ENCODE data around the gene ZSCAN21. TPM values are rescaled to one million over a fixed set of nuclear protein-coding genes. Genes with fewer than 3 reads are reported as not detected.
A peak's percentile ranks its signal among the peaks of the same experiment; 100 is the strongest.

ZSCAN21 gene
- polyA plus RNA-seq, 3 donors, result 1.5 to 4.6 (median 4.4) TPM

DNA sequence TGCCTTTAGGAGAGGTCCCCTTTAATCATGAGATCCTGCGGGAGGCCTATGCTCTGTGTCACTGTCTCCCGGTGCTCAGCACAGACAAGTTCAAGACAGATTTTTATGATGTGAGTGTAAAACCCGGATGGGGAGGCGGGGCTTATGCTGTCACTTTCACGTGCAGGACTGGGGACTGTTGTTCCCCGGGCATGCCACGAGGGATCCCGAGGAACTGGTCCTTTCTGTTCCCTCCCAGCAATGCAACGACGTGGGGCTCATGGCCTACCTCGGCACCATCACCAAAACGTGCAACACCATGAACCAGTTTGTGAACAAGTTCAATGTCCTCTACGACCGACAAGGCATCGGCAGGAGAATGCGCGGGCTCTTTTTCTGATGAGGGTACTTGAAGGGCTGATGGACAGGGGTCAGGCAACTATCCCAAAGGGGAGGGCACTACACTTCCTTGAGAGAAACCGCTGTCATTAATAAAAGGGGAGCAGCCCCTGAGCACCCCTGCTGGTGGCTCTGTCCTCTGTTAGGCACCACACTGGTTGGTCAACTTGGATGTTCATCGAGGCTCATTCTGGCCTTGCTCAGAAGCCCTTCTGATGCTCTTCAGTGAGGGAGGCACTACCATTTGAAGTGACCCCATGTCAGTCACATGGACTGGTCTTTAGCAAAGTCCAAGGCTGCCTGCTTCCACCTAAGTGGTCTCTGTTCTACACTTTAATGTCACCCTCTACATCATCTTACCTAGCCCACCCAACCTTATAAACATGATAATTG lies 42.0 kb downstream of the ZSCAN21 start:
- no peaks in the 10 kb centered on the region for H4K20me1 ChIP-seq (ENCODE audit: insufficient read depth, low read length)
- Mint-ChIP-seq H3K4me1 (peaks cover 13% of the 10 kb centered on the region), H3K4me3 (no peak overlapping the region), H3K27ac (peak overlapping the region in 3 of 7 donors; percentile 7 to 58 (median 50)), H3K36me3 (peaks cover 61 to 64% of the 10 kb centered on the region in 2 donors), H3K9me3 (no peaks in the 10 kb centered on the region), H3K27me3 (ENCODE audit: low read depth in 3 of 3) (peaks cover 0 to 1% (median 0%) of the 10 kb centered on the region in 3 donors)
- H3K27me3 ChIP-seq (ENCODE audit: control insufficient read depth in 2 of 2, insufficient read depth in 2 of 2, low read length in 2 of 2), result no peaks in the 10 kb centered on the region
- H3K4me3 ChIP-seq (replicated peaks in 1 of 3; ENCODE audit: low read depth in 2 of 3, low read length in 3 of 3), result no peak overlapping the region
- no peak overlapping the region for H3K9ac ChIP-seq (ENCODE audit: insufficient read depth, low read length, poor library complexity, severe bottlenecking)
- intact Hi-C loops (cut with micrococcal nuclease), result no loop called here
- no peaks in the 10 kb centered on the region for H3K9me3 ChIP-seq (replicated peaks in 1 of 2; ENCODE audit: control insufficient read depth in 1 of 2, insufficient read depth in 1 of 2, low read length in 2 of 2)
- TF ChIP-seq, protein P1, sequence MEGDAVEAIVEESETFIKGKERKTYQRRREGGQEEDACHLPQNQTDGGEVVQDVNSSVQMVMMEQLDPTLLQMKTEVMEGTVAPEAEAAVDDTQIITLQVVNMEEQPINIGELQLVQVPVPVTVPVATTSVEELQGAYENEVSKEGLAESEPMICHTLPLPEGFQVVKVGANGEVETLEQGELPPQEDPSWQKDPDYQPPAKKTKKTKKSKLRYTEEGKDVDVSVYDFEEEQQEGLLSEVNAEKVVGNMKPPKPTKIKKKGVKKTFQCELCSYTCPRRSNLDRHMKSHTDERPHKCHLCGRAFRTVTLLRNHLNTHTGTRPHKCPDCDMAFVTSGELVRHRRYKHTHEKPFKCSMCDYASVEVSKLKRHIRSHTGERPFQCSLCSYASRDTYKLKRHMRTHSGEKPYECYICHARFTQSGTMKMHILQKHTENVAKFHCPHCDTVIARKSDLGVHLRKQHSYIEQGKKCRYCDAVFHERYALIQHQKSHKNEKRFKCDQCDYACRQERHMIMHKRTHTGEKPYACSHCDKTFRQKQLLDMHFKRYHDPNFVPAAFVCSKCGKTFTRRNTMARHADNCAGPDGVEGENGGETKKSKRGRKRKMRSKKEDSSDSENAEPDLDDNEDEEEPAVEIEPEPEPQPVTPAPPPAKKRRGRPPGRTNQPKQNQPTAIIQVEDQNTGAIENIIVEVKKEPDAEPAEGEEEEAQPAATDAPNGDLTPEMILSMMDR (IDR thresholded peaks at IDR 0.05), result no peak
- no peak overlapping the region for H3K27ac ChIP-seq (ENCODE audit: low read depth in 1 of 2, low read length in 2 of 2)
- H3K4me1 ChIP-seq (ENCODE audit: control insufficient read depth in 1 of 2, insufficient read depth in 2 of 2, low read length in 2 of 2), result peaks cover 14 to 20% of the 10 kb centered on the region in 2 donors
- DNase-seq, result no peak
- H3K4me2 ChIP-seq (replicated peaks; ENCODE audit: extremely low read depth, low read length, poor library complexity, severe bottlenecking), result no peak overlapping the region
- no peak overlapping the region for H2AFZ ChIP-seq (ENCODE audit: insufficient read depth, low read depth, low read length, poor library complexity, severe bottlenecking)
- H3K36me3 ChIP-seq (replicated peaks in 1 of 2; ENCODE audit: control insufficient read depth in 1 of 2, insufficient read depth in 2 of 2, low read length in 2 of 2), result peaks cover 63 to 65% of the 10 kb centered on the region in 2 donors
- peaks cover 16% of the 10 kb centered on the region for H3K79me2 ChIP-seq (ENCODE audit: insufficient read depth, low read length)
- 84% methylated on average over 14 of the region's 19 CpGs for WGBS (ENCODE audit: insufficient coverage)

DNA sequence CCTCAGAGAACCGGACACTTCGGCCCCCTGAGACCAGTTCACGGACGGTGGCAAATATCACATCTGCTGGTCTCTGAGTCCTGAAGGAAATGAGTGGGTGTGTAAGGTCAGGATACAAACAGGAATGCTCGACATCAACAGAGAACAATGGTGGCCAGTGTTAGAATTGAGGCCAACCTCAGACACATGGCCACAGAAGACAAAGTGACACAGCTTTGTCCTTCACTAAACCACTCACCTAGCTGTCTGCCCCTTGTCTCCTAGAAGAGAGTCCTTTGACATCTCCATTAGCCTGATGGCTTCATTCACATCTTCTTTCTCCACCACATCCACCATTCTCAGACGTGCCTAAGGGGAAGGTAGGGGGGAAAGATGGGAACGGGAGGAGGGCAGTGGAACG lies 43.5 kb downstream of the ZSCAN21 start:
- TF ChIP-seq, protein P1 (IDR thresholded peaks at IDR 0.05), result no peak
- no peak overlapping the region for H3K4me3 Mint-ChIP-seq
- Histone ChIP-seq H3K9me3 (replicated peaks in 1 of 2; ENCODE audit: control insufficient read depth in 1 of 2, insufficient read depth in 1 of 2, low read length in 2 of 2) (no peaks in the 10 kb centered on the region), H3K4me1 (ENCODE audit: control insufficient read depth in 1 of 2, insufficient read depth in 2 of 2, low read length in 2 of 2) (peaks cover 13 to 17% of the 10 kb centered on the region in 2 donors), H4K20me1 (ENCODE audit: insufficient read depth, low read length) (no peaks in the 10 kb centered on the region), H2AFZ (ENCODE audit: insufficient read depth, low read depth, low read length, poor library complexity, severe bottlenecking) (no peak overlapping the region), H3K27me3 (ENCODE audit: control insufficient read depth in 2 of 2, insufficient read depth in 2 of 2, low read length in 2 of 2) (no peaks in the 10 kb centered on the region), H3K27ac (ENCODE audit: low read depth in 1 of 2, low read length in 2 of 2) (no peak overlapping the region), H3K4me3 (replicated peaks in 1 of 3; ENCODE audit: low read depth in 2 of 3, low read length in 3 of 3) (no peak overlapping the region), H3K4me2 (replicated peaks; ENCODE audit: extremely low read depth, low read length, poor library complexity, severe bottlenecking) (no peak overlapping the region), H3K36me3 (replicated peaks in 1 of 2; ENCODE audit: control insufficient read depth in 1 of 2, insufficient read depth in 2 of 2, low read length in 2 of 2) (peaks cover 75 to 79% of the 10 kb centered on the region in 2 donors), H3K79me2 (ENCODE audit: insufficient read depth, low read length) (peaks cover 25% of the 10 kb centered on the region), H3K9ac (ENCODE audit: insufficient read depth, low read length, poor library complexity, severe bottlenecking) (no peak overlapping the region)
- no peaks in the 10 kb centered on the region for H3K9me3 Mint-ChIP-seq
- peaks cover 13% of the 10 kb centered on the region for H3K4me1 Mint-ChIP-seq
- no peak for DNase-seq
- 95% methylated on average over 4 of the region's 8 CpGs for WGBS (ENCODE audit: insufficient coverage)
- intact Hi-C loops (cut with micrococcal nuclease), result no loop called here
- H3K27ac Mint-ChIP-seq, result peak overlapping the region in 5 of 7 donors; percentile 20 to 82 (median 59)
- peaks cover 73 to 78% of the 10 kb centered on the region in 2 donors for H3K36me3 Mint-ChIP-seq
- H3K27me3 Mint-ChIP-seq (ENCODE audit: low read depth in 3 of 3), result peaks cover 0 to 1% (median 0%) of the 10 kb centered on the region in 3 donors
